Peyer's patch (tissue), 4 donors: ENCODE data around the gene STPG1. TPM values are rescaled to one million over a fixed set of nuclear protein-coding genes. Genes with fewer than 3 reads are reported as not detected.

Experiments used
- DNase-seq, 3 donors: peaks; one replicate each; pipeline ENCODE4 v3.0.0-alpha.2; 2017 to 2019
- H3K27ac ChIP-seq, 4 donors: fragments of 200-600 bp; sonication (generic); one replicate each; pipeline ENCODE4 v1.5.1; 2016 to 2019
- H3K27me3 ChIP-seq, 2 donors: fragments of 200-600 bp; sonication (generic); one replicate each; pipeline ENCODE4 v1.5.1; 2019
- H3K36me3 ChIP-seq, 3 donors: fragments of 200-600 bp; sonication (generic); one replicate each; pipeline ENCODE4 v1.5.1; 2016 to 2019
- H3K4me1 ChIP-seq, 4 donors: fragments of 200-600 bp; sonication (generic); one replicate each; pipeline ENCODE4 v1.5.1; 2016 to 2019
- H3K4me3 ChIP-seq, 4 donors: fragments of 200-600 bp; sonication (generic); 1 replicate in 3 of 4; 2 replicates in 1 of 4; pipeline ENCODE4 v1.5.1; 2016 to 2019; ENCODE audit warnings: mild to moderate bottlenecking in 1 of 4
- H3K9me3 ChIP-seq, 4 donors: fragments of 200-600 bp; sonication (generic); one replicate each; pipeline ENCODE4 v1.5.1; 2016 to 2019; ENCODE audit warnings: mild to moderate bottlenecking in 1 of 4
- POLR2A ChIP-seq, 2 donors: fragments of 450-650 bp; IDR thresholded peaks; one replicate each; pipeline ENCODE4 v1.5.1; 2017; ENCODE audit warnings: antibody characterized with exemption in 2 of 2, mild to moderate bottlenecking in 2 of 2, moderate library complexity in 2 of 2
- total RNA-seq, 4 donors: library from RNA; depleted of rRNA; stranded (reverse); fragments of >200 nt; gene quantifications; one replicate each; pipeline ENCODE4 v1.1.0, GENCODE V29; 2016
- TF ChIP-seq, protein P1 (sequence below), 6 experiments: fragments of 450-650 bp in 4 of 6; fragments of 200-600 bp in 2 of 6; sonication (generic) in 1 of 6; IDR thresholded peaks; one replicate each; pipeline ENCODE4 v1.5.1; 2017 to 2019; ENCODE audit warnings: antibody characterized with exemption in 6 of 6, mild to moderate bottlenecking in 3 of 6, moderate library complexity in 1 of 6

The STPG1 gene
- total RNA-seq, 4 donors from 2014 or later: 3.3 to 16.5 (median 15.1) TPM

DNA sequence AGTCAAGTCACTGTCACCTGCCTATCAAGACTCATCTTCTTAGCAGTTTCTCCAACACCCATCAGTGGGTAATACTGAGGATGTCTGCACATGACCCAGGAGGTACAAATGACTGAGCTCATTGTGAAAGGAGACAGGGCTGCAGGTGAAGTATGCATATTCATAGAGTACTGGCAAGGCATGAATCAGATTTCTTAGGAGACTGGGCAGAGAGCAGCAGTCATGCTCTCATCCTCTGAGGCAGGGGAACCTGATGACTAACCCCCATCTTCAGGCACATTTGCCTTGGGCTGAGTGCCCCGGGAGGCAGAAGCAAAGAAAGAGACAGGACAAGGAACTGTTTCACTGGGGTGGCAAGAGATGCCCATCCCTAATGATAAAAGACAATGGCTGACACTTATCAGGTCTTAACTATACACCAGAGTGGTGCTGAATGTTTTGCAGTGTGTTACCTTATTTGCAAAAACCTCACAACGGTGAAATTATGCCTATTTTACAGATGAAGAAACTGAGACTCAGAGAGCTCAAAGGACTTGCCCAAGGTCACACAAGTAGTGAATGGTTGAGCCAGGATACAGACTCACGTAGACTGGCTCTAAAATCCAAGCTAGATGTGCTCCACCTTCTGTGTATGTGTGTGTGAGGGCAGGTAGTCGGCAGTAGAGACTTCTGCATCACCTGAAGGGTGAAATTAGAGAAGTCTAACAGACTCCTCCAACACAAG lies 103.7 kb downstream of the STPG1 start:
- H3K4me3 ChIP-seq: no peak overlapping the region
- TF ChIP-seq POLR2A (IDR thresholded peaks at IDR 0.05): no peak
- TF ChIP-seq, protein P1, sequence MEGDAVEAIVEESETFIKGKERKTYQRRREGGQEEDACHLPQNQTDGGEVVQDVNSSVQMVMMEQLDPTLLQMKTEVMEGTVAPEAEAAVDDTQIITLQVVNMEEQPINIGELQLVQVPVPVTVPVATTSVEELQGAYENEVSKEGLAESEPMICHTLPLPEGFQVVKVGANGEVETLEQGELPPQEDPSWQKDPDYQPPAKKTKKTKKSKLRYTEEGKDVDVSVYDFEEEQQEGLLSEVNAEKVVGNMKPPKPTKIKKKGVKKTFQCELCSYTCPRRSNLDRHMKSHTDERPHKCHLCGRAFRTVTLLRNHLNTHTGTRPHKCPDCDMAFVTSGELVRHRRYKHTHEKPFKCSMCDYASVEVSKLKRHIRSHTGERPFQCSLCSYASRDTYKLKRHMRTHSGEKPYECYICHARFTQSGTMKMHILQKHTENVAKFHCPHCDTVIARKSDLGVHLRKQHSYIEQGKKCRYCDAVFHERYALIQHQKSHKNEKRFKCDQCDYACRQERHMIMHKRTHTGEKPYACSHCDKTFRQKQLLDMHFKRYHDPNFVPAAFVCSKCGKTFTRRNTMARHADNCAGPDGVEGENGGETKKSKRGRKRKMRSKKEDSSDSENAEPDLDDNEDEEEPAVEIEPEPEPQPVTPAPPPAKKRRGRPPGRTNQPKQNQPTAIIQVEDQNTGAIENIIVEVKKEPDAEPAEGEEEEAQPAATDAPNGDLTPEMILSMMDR (IDR thresholded peaks at IDR 0.05): no peak
- H3K36me3 ChIP-seq: no peaks in the 10 kb centered on the region
- no peaks in the 10 kb centered on the region for H3K27me3 ChIP-seq
- no peaks in the 10 kb centered on the region for H3K4me1 ChIP-seq
- H3K9me3 ChIP-seq: no peaks in the 10 kb centered on the region
- DNase-seq: no peak
- no peak overlapping the region for H3K27ac ChIP-seq

DNA sequence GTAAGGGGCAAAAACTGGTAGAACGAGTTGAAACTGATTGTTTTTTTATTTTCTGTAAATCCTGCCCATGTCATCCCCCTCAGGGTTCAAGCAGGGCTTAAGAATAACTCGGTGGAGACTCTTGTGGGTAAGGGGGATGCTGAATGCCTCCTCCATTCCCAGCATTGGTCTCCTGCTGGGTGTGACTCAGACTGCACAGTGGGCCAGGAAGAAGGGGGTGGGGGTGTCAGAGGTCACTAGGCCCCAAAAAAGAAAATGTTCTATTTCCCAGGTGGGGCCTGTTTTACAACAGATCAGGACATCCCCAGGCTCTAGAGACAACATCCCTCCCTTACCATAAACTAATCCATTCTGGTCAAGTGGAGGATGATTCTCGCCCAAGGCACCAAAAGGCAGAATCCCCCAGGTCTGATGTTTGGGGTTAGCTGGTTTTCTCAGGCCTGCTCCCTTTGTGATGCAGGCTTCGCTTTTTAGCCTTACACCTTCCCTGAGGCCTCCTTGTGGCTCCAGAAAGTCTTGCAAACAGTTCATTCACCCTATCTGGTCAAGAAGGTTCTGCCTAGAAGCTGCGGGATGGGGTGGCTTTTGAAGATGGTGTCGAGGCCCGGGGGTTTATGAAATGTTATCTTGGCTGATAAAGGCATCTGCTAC lies 105.1 kb downstream of the STPG1 start:
- Histone ChIP-seq H3K27ac (no peak overlapping the region), H3K4me1 (no peaks in the 10 kb centered on the region), H3K27me3 (no peaks in the 10 kb centered on the region), H3K9me3 (no peaks in the 10 kb centered on the region), H3K4me3 (no peak overlapping the region), H3K36me3 (no peaks in the 10 kb centered on the region)
- DNase-seq: no peak
- TF ChIP-seq, protein P1 (IDR thresholded peaks at IDR 0.05): peak in 1 of 6 experiments; percentile 17
- TF ChIP-seq POLR2A (IDR thresholded peaks at IDR 0.05): no peak

Other genes starting within 250 kb of the STPG1 start
- gene IFNLR1, start 226.5 kb downstream of the STPG1 start, total RNA-seq: 10 to 100 TPM in 3 of 4 donors, 1 to 10 TPM in 1; 9.1 to 38.2 (median 36.1) TPM
- 1 to 10 TPM in 1 of 4 donors, under 1 TPM in 2, not detected in 1; 0.35 to 1.1 (median 0.66) TPM for gene GRHL3, start 94.4 kb downstream of the STPG1 start, total RNA-seq
- 10 to 100 TPM; 38.0 to 74.3 (median 57.3) TPM for gene NIPAL3, start 2.0 kb upstream of the STPG1 start, total RNA-seq
- 10 to 100 TPM in 2 of 4 donors, 1 to 10 TPM in 2; 5.4 to 15.7 (median 9.3) TPM for gene RCAN3, start 89.1 kb upstream of the STPG1 start, total RNA-seq
- 1 to 10 TPM; 1.6 to 9.5 (median 4.2) TPM for gene NCMAP, start 142.3 kb upstream of the STPG1 start, total RNA-seq
- 100 to 1,000 TPM; 103 to 404 (median 157) TPM for gene SRRM1, start 229.5 kb upstream of the STPG1 start, total RNA-seq